Lower lobe of right lung (tissue), 2 donors: ENCODE results near the gene GALNT9. TPM values are rescaled to one million over a fixed set of nuclear protein-coding genes. Genes with fewer than 3 reads are reported as not detected.

ENCODE experiments used
- ATAC-seq, 2 donors: fragments of 200-7000 bp; cut with Tn5 transposase; one replicate each; pipeline ENCODE4 v1.9.1; 2020 to 2022; ENCODE audit warnings: mild to moderate bottlenecking in 2 of 2, moderate library complexity in 2 of 2
- DNase-seq: peaks from one replicate; pipeline ENCODE4 v3.0.0-alpha.2; 2020
- H3K27ac ChIP-seq: fragments of 200-600 bp; one replicate; pipeline ENCODE4 v1.8.0; 2022
- H3K27me3 ChIP-seq: fragments of 200-600 bp; one replicate; pipeline ENCODE4 v1.8.0; 2022; ENCODE audit warnings: low read depth
- H3K36me3 ChIP-seq: fragments of 200-600 bp; one replicate; pipeline ENCODE4 v1.8.0; 2022; ENCODE audit warnings: mild to moderate bottlenecking
- H3K4me1 ChIP-seq: fragments of 200-600 bp; one replicate; pipeline ENCODE4 v1.8.0; 2022
- H3K4me3 ChIP-seq: fragments of 200-600 bp; one replicate; pipeline ENCODE4 v1.8.0; 2022; ENCODE audit warnings: mild to moderate bottlenecking
- H3K9me3 ChIP-seq: fragments of 200-600 bp; one replicate; pipeline ENCODE4 v1.8.0; 2022
- intact Hi-C: fragments of 100-400 bp; cut with DNase I; formaldehyde crosslinking; loops from one replicate; pipeline ENCODE4 v1.11.0; 2022
- total RNA-seq: library from RNA; stranded (reverse); fragmentation: NEBNext Ultra II Directional; extraction: Animal tissue kit (Norgen Biotek cat#: 25700); gene quantifications from one replicate; pipeline ENCODE4 v1.2.1, GENCODE V29; 2021
- TF ChIP-seq, protein P1 (sequence below): fragments of 200-600 bp; IDR thresholded peaks from one replicate; pipeline ENCODE4 v1.8.0; 2022; ENCODE audit warnings: antibody characterized with exemption, mild to moderate bottlenecking
- donor health status: DM: no; HTN: yes; CAD: no; lungs with severe emphysema.

GALNT9 gene
- total RNA-seq, 1 donor from 2014 or later: not detected

- H3K27me3 ChIP-seq: peaks cover 3% of the 10 kb centered on the region
- intact Hi-C loops: no loop called here
- TF ChIP-seq, protein P1, sequence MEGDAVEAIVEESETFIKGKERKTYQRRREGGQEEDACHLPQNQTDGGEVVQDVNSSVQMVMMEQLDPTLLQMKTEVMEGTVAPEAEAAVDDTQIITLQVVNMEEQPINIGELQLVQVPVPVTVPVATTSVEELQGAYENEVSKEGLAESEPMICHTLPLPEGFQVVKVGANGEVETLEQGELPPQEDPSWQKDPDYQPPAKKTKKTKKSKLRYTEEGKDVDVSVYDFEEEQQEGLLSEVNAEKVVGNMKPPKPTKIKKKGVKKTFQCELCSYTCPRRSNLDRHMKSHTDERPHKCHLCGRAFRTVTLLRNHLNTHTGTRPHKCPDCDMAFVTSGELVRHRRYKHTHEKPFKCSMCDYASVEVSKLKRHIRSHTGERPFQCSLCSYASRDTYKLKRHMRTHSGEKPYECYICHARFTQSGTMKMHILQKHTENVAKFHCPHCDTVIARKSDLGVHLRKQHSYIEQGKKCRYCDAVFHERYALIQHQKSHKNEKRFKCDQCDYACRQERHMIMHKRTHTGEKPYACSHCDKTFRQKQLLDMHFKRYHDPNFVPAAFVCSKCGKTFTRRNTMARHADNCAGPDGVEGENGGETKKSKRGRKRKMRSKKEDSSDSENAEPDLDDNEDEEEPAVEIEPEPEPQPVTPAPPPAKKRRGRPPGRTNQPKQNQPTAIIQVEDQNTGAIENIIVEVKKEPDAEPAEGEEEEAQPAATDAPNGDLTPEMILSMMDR: no peak
- no peaks in the 10 kb centered on the region for H3K4me1 ChIP-seq
- no peak for DNase-seq
- no peaks in the 10 kb centered on the region for H3K9me3 ChIP-seq
- no peak overlapping the region for H3K4me3 ChIP-seq
- ATAC-seq: peak in 1 of 2 donors; percentile 48
- H3K36me3 ChIP-seq: no peaks in the 10 kb centered on the region
- no peak overlapping the region for H3K27ac ChIP-seq
These were observed 93.1 kb downstream of the GALNT9 start for GRCh38 chr12:132236129-132236929.

- Histone ChIP-seq H3K9me3 (no peaks in the 10 kb centered on the region), H3K4me3 (no peak overlapping the region), H3K27ac (no peak overlapping the region), H3K27me3 (peaks cover 5% of the 10 kb centered on the region), H3K4me1 (no peaks in the 10 kb centered on the region), H3K36me3 (no peaks in the 10 kb centered on the region)
- TF ChIP-seq, protein P1: no peak
- intact Hi-C loops: no loop called here
- DNase-seq (no peak), ATAC-seq (no peak)
These were observed 94.1 kb downstream of the GALNT9 start for GRCh38 chr12:132235116-132235820.

DNA sequence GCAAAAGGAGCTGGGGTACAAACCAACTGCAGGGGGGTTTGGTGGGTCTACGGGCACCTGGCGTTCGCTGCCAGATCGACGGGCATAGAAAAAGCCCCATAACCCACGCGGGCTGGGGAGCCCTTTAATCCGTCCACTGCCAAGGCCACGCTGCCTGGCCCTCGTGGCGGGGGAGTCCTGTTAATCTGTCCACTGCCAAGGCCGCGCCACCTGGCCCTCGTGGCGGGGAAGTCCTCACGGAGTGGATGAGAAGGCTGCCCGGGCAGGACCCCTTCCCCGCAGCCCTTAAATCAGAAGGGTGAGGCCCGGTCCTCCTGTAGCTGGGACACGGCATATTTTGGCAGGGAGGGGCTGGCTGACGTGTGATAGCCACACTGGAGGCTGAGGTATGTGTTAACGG is 99.0 kb downstream of the GALNT9 start:
- Histone ChIP-seq H3K9me3 (no peaks in the 10 kb centered on the region), H3K27me3 (peaks cover 33% of the 10 kb centered on the region), H3K36me3 (no peaks in the 10 kb centered on the region), H3K4me1 (no peaks in the 10 kb centered on the region), H3K27ac (no peak overlapping the region), H3K4me3 (no peak overlapping the region)
- TF ChIP-seq, protein P1: no peak
- peak; percentile 24 for DNase-seq
- intact Hi-C loops: no loop called here
- ATAC-seq: no peak

DNA sequence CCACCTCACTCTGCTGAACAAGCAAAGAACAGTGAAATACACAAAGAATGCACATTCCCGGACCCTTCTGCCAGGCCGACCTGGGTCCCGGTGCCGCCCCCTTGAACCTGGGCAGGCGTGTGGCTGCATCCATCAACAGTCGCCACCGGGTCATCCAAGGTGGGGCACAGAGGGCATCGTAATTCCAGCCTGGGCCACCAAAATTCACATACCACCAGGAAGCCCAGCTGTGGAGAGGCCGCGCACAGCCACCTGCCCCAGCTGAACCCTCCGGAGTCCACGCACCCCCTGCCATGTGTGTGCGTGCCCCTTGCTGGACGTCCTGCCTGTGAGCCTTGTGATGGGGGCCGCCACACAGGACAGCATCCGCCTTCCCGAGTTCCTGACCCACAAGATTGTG is 99.5 kb downstream of the GALNT9 start:
- no peak for DNase-seq
- Histone ChIP-seq H3K27me3 (peaks cover 33% of the 10 kb centered on the region), H3K4me3 (no peak overlapping the region), H3K4me1 (no peaks in the 10 kb centered on the region), H3K9me3 (no peaks in the 10 kb centered on the region), H3K36me3 (no peaks in the 10 kb centered on the region), H3K27ac (no peak overlapping the region)
- no peak for ATAC-seq
- intact Hi-C loops: no loop called here
- TF ChIP-seq, protein P1: no peak

- intact Hi-C loops: no loop called here
- ATAC-seq (no peak), DNase-seq (no peak)
- no peaks in the 10 kb centered on the region for H3K4me1 ChIP-seq
- H3K27ac ChIP-seq: no peak overlapping the region
- TF ChIP-seq, protein P1: no peak
- H3K9me3 ChIP-seq: no peaks in the 10 kb centered on the region
- H3K27me3 ChIP-seq: peaks cover 33% of the 10 kb centered on the region
- H3K36me3 ChIP-seq: no peaks in the 10 kb centered on the region
- no peak overlapping the region for H3K4me3 ChIP-seq
These were observed 100.1 kb downstream of the GALNT9 start for GRCh38 chr12:132229193-132229760.
